ENCODE data around the gene KY. TPM values are rescaled to one million over a fixed set of nuclear protein-coding genes. Genes with fewer than 3 reads are reported as not detected.

The KY gene
- total RNA-seq, 1 donor from 2014 or later = not detected

DNA sequence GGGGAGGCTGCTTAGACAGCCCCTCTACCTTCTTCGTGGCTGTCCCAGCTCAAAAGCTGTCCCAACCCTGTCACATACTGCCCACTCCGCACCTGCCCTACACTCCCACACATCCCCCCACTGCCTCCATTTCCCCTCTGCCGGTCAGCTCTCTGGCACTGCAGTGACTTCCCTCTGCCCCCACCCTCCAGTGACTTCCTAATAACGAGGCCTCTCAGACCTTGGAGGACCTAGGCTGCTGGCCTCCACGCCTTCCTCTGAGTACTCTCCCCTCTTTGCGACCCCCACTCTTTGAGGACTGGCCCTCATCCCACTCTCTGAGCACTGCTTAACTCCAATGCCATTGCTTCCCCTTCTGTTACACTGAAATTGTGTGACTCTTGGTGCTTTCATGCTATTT lies 45.3 kb downstream of the KY start:
- Mint-ChIP-seq H3K9me3 (no peaks in the 10 kb centered on the region), H3K4me1 (peaks cover 4% of the 10 kb centered on the region), H3K36me3 (ENCODE audit: low read depth) (no peaks in the 10 kb centered on the region), H3K4me3 (no peak overlapping the region), H3K27ac (no peak overlapping the region), H3K27me3 (peaks cover 3% of the 10 kb centered on the region)
- POLR2A ChIA-PET = no interaction called here
- CTCF ChIA-PET = no interaction called here
- intact Hi-C loops (cut with micrococcal nuclease) = no loop called here
- DNase-seq = no peak
- ATAC-seq (ENCODE audit: low read depth) = no peak
- no peak for TF ChIP-seq CTCF (IDR thresholded peaks at IDR 0.05)

DNA sequence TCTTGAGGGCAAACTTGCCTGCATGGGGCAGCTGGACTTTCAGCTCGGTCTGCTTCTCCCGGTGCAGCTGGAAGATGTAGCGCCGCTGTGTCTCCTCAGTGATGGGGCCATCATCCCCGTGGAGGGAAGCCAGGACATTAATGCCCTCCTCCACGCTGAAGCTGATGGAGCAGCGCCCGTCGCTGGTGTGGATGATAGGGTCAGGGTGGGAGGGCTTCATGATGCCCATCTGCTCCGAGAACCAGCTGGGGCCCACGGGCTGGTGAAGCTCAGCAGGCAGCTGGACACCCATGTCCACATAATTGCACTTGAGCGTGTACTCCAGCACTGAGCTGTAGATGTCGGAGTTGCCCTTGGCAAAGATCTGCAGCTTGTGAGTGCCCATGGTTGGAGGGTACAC lies 46.9 kb downstream of the KY start:
- no peaks in the 10 kb centered on the region for H3K36me3 Mint-ChIP-seq (ENCODE audit: low read depth)
- H3K27me3 Mint-ChIP-seq = peaks cover 3% of the 10 kb centered on the region
- no peaks in the 10 kb centered on the region for H3K9me3 Mint-ChIP-seq
- TF ChIP-seq CTCF (IDR thresholded peaks at IDR 0.05) = no peak
- H3K27ac Mint-ChIP-seq = no peak overlapping the region
- POLR2A ChIA-PET = no interaction called here
- H3K4me3 Mint-ChIP-seq = no peak overlapping the region
- H3K4me1 Mint-ChIP-seq = peaks cover 6% of the 10 kb centered on the region
- CTCF ChIA-PET = no interaction called here
- DNase-seq (no peak), ATAC-seq (ENCODE audit: low read depth) (no peak)
- intact Hi-C loops (cut with micrococcal nuclease) = no loop called here

DNA sequence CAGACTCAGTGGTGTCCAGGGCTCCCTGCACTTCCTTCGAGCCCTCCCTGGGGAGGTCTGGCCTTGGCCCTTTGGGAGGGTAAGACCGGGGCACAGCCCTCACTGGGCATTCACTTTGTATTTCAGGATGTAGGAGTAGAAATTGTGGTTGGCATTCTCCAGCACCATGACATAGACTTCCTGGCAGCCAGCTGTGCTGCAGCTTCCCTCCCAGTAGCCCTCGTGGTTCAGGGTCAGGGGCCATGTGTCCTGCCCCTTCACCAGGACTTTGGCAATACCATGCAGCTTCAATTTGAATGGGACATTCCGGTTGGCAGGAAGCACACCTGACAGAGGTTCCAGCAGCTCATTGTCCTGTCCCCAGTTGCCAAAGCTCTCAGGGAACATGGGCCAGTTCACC lies 47.3 kb downstream of the KY start:
- intact Hi-C loops (cut with micrococcal nuclease) = no loop called here
- DNase-seq (no peak), ATAC-seq (ENCODE audit: low read depth) (no peak)
- Mint-ChIP-seq H3K27me3 (peaks cover 3% of the 10 kb centered on the region), H3K4me3 (no peak overlapping the region), H3K4me1 (peaks cover 6% of the 10 kb centered on the region), H3K9me3 (no peaks in the 10 kb centered on the region), H3K27ac (no peak overlapping the region), H3K36me3 (ENCODE audit: low read depth) (no peaks in the 10 kb centered on the region)
- no peak for TF ChIP-seq CTCF (IDR thresholded peaks at IDR 0.05)
- POLR2A ChIA-PET = no interaction called here
- CTCF ChIA-PET = interaction anchor here (1.7 kb wide), 1 partner anchor 191 kb away, joined by 4 read pairs; no protein-coding TSS in a partner anchor

GRCh38 chr3:134602440-134602814 lies 48.4 kb downstream of the KY start:
- no peaks in the 10 kb centered on the region for H3K36me3 Mint-ChIP-seq (ENCODE audit: low read depth)
- ChIA-PET POLR2A (no interaction called here), CTCF (interaction anchor here (1.7 kb wide), 1 partner anchor 192 kb away, joined by 4 read pairs; no protein-coding TSS in a partner anchor)
- intact Hi-C loops (cut with micrococcal nuclease) = no loop called here
- H3K9me3 Mint-ChIP-seq = no peaks in the 10 kb centered on the region
- TF ChIP-seq CTCF (IDR thresholded peaks at IDR 0.05) = no peak
- peaks cover 6% of the 10 kb centered on the region for H3K4me1 Mint-ChIP-seq
- no peak overlapping the region for H3K27ac Mint-ChIP-seq
- peaks cover 3% of the 10 kb centered on the region for H3K27me3 Mint-ChIP-seq
- DNase-seq (no peak), ATAC-seq (ENCODE audit: low read depth) (no peak)
- no peak overlapping the region for H3K4me3 Mint-ChIP-seq

- Mint-ChIP-seq H3K4me1 (peaks cover 6% of the 10 kb centered on the region), H3K36me3 (ENCODE audit: low read depth) (no peaks in the 10 kb centered on the region), H3K9me3 (no peaks in the 10 kb centered on the region), H3K27ac (no peak overlapping the region), H3K4me3 (no peak overlapping the region), H3K27me3 (peaks cover 3% of the 10 kb centered on the region)
- CTCF ChIA-PET = interaction anchor here (1.6 to 1.7 kb wide), 3 partner anchors 11 to 1292 kb away, joined by 4 to 9 read pairs (median 7); no protein-coding TSS in a partner anchor
- no peak for ATAC-seq (ENCODE audit: low read depth)
- POLR2A ChIA-PET = no interaction called here
- TF ChIP-seq CTCF (IDR thresholded peaks at IDR 0.05) = no peak
- no peak for DNase-seq
- intact Hi-C loops (cut with micrococcal nuclease) = loop anchor here (1.0 kb wide), 1 partner anchor 194 kb away; the partner anchor contains the start of gene EPHB1
These were observed 49.0 kb downstream of the KY start for GRCh38 chr3:134601539-134602439.

Measured in activated B cell treated with CpG ODN at 0.5 μM for 24 hours (primary cell).